Measurements from ENCODE around the gene APOBEC3H.
"Not testable (repeated sequence)": the region's sequence is repeated elsewhere in the genome, so short reads cannot be mapped to it uniquely, and the experiment has no call there.

Gene APOBEC3H

GRCh38 chr22:39070186-39070585, 26.9 kb upstream of the APOBEC3H start:
- no peak for TF ChIP-seq CTCF (IDR thresholded peaks at IDR 0.05; ENCODE audit: insufficient read depth, low read length, missing control alignments)
- DNase-seq (ENCODE audit: low read depth, low spot score): no peak
- H3K4me3 ChIP-seq (ENCODE audit: low read depth, low read length): no peak overlapping the region
- ChIA-PET POLR2A (no interaction called here), CTCF (no interaction called here)

- H3K4me3 ChIP-seq (ENCODE audit: low read depth, low read length); DNase-seq (ENCODE audit: low read depth, low spot score); POLR2A ChIA-PET: not testable (repeated sequence)
- CTCF ChIA-PET: interaction anchor here (1.5 kb wide), 1 partner anchor 26 kb away, joined by 3 read pairs; no protein-coding TSS in a partner anchor
These were observed 24.5 kb upstream of the APOBEC3H start for GRCh38 chr22:39072581-39072981.

GRCh38 chr22:39073981-39074380, 23.1 kb upstream of the APOBEC3H start:
- no peak for TF ChIP-seq CTCF (IDR thresholded peaks at IDR 0.05; ENCODE audit: insufficient read depth, low read length, missing control alignments)
- DNase-seq (ENCODE audit: low read depth, low spot score): no peak
- ChIA-PET CTCF (interaction anchor here (1.5 kb wide), 1 partner anchor 25 kb away, joined by 3 read pairs; no protein-coding TSS in a partner anchor), POLR2A (no interaction called here)
- H3K4me3 ChIP-seq (ENCODE audit: low read depth, low read length): no peak overlapping the region

- DNase-seq (ENCODE audit: low read depth, low spot score); POLR2A ChIA-PET; CTCF ChIA-PET: not testable (repeated sequence)
- H3K4me3 ChIP-seq (ENCODE audit: low read depth, low read length): peak overlapping the region; percentile 30
These were observed 20.7 kb upstream of the APOBEC3H start for GRCh38 chr22:39076155-39077025.

- DNase-seq (ENCODE audit: low read depth, low spot score): peak; percentile 3
- CTCF ChIA-PET: not testable (repeated sequence)
- POLR2A ChIA-PET: interaction anchor here (0.9 kb wide), 1 partner anchor 21 kb away, joined by 3 read pairs; no protein-coding TSS in a partner anchor
- H3K4me3 ChIP-seq (ENCODE audit: low read depth, low read length): peak within 1 kb of the TSS; percentile 59
These were observed 19.8 kb upstream of the APOBEC3H start, which contains the start of gene APOBEC3G for GRCh38 chr22:39077026-39077840. TSS of gene APOBEC3G (plus strand) at chr22:39077275. CDS start at chr22:39077362, 87 bp downstream.

GRCh38 chr22:39077912-39078311, 19.1 kb upstream of the APOBEC3H start:
- not testable (repeated sequence) for DNase-seq (ENCODE audit: low read depth, low spot score)
- H3K4me3 ChIP-seq (ENCODE audit: low read depth, low read length): peak overlapping the region; percentile 59; the same call in 1 of the 2 replicates
- POLR2A ChIA-PET: interaction anchor here (0.7 to 0.9 kb wide), 2 partner anchors 21 to 296 kb away, joined by 3 read pairs; no protein-coding TSS in a partner anchor
- CTCF ChIA-PET: interaction anchor here (0.7 to 1.0 kb wide), 3 partner anchors 40 to 210 kb away, joined by 3 read pairs; no protein-coding TSS in a partner anchor

- ChIA-PET CTCF (interaction anchor here (0.7 to 1.0 kb wide), 3 partner anchors 39 to 210 kb away, joined by 3 read pairs; no protein-coding TSS in a partner anchor), POLR2A (interaction anchor here (0.7 to 0.9 kb wide), 2 partner anchors 20 to 296 kb away, joined by 3 read pairs; no protein-coding TSS in a partner anchor)
- H3K4me3 ChIP-seq (ENCODE audit: low read depth, low read length): no peak overlapping the region
- DNase-seq (ENCODE audit: low read depth, low spot score): no peak
- TF ChIP-seq CTCF (IDR thresholded peaks at IDR 0.05; ENCODE audit: insufficient read depth, low read length, missing control alignments): no peak
These were observed 18.7 kb upstream of the APOBEC3H start for GRCh38 chr22:39078329-39078728.

- CTCF ChIA-PET: interaction anchor here (1.0 kb wide), 1 partner anchor 39 kb away, joined by 3 read pairs; no protein-coding TSS in a partner anchor
- DNase-seq (ENCODE audit: low read depth, low spot score); POLR2A ChIA-PET; H3K4me3 ChIP-seq (ENCODE audit: low read depth, low read length): not testable (repeated sequence)
These were observed 17.9 kb upstream of the APOBEC3H start for GRCh38 chr22:39079054-39079637.
